Germinal center (tissue), 1 donor: ENCODE data around the gene KIF27.
A peak's percentile ranks its signal among the peaks of the same experiment; 100 is the strongest.
"Not testable (repeated sequence)": the region's sequence is repeated elsewhere in the genome, so short reads cannot be mapped to it uniquely, and the experiment has no call there.

Experiments used
- DNase-seq: peaks from one replicate; pipeline ENCODE4 v3.0.0; 2012; ENCODE audit warnings: mixed read lengths, low spot score

KIF27 gene

GRCh38 chr9:83920927-83921707 is at the start of gene KIF27:
KIF27 (minus strand) TSS chr9:83921432; CDS start chr9:83915591, 5,841 bp downstream.
- DNase-seq: peak; percentile 93

DNA sequence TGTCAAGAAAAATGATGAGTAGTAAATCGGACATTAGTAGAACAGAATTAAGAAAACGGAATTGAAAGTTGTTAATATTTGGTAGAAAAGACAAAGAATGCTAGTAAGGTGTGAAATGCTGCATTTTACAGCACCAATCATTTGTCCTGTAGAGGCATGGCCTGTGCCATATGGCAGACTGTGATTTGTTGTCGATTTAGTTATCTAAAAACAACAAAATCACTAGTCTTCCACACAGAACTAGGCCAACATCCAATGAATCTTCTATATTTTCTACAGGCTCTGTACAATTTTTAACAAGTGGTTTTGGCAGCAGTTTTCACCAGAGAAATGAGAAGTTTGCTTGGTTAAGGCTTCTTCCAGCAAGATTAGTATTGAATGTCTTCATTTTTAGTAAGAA is 48.4 kb upstream of the KIF27 start:
- no peak for DNase-seq

- DNase-seq: no peak
Observed at GRCh38 chr9:83967073-83967472, 45.8 kb upstream of the KIF27 start.

DNA sequence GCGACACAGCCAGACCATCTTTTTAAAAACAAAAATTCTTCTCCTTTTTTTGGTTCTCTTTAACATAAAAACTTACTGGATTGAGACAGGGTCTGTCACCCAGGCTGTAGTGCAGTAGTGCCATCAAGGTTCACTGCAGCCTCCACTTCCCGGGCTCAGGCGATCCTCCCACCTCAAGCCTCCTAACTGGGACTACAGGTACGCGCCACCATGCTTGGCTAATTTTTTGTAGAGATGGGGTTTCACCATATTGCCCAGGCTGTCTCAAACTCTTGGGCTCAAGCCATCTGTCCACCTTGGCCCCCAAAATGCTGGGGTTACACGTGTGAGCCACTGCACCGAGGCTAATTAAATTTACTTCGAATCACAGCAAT is 45.0 kb upstream of the KIF27 start:
- no peak for DNase-seq

DNA sequence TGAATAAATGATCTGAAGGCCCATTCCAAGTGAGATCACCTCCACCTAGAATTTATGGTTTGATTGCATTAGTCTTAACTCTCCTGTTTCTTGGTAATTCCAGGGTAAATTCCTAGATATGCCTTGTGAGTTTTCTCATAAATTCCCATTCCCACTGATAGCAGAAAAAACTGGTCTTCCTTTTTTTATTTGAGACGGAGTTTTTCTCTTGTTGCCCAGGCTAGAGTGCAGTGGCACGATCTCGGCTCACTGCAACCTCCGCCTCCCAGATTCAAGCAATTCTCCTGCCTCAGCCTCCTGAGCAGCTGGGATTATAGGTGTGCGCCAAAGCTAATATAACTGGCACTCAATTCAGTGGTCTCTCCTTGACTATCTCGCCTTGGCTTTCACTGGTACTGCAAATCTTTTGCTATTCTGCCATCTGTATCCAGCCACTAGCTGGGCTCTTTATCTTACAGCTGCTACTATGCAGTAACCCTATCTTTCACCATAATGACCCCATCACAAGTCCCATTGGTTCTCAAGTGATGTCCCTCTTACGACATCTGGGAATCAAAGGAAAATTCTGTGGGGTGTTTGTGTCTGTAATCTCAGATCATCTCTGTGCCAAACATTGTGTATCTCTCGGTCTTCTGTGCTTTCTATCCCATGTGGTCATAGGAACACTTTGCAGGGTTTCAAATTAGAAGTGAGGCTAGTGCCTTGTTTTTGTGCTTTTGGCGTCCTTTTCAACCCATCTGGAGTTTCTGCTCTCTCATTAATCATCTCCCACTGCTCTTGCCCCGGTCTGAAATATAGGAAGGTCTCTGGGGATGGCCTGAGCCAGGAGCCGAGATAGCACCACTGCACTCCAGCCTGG is 44.3 kb upstream of the KIF27 start:
- DNase-seq: no peak

DNA sequence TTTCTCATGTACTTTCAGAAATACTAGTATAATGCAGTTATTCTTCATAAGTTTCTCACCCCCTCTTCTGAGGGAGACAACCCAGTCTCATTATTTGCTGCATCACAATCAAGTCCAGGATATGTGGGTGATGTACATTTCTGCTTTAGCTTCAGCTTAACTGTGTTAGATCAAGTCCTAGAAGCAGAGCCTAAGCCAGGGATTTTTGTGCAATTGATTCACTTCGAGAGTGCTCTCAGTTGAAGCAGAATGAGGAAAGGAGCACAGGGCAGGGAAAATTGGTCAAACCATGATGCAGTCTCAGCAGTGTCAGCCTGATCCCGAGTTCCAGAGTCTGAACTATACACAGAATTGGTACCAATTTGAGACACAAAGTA is 43.7 kb upstream of the KIF27 start:
- no peak for DNase-seq

DNA sequence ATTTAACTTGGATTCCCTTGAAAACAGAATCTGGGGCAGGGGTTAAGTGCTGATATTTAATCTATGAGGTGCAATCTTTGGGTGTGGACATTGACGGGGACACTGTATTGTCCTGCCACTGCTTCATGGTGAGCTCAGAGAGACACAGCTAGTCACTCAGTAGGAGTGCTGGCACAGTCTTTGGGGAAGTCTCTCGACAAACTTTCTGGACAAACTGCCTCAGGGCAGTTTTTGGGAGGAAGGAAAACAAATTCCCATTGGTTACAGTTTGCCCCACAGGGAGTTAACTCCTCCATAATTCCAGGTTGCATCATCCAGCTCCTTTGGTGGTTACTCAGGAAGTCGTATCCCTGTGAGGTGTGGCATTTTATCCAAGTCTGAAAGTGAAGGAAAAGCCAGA is 40.9 kb upstream of the KIF27 start:
- DNase-seq: no peak

DNA sequence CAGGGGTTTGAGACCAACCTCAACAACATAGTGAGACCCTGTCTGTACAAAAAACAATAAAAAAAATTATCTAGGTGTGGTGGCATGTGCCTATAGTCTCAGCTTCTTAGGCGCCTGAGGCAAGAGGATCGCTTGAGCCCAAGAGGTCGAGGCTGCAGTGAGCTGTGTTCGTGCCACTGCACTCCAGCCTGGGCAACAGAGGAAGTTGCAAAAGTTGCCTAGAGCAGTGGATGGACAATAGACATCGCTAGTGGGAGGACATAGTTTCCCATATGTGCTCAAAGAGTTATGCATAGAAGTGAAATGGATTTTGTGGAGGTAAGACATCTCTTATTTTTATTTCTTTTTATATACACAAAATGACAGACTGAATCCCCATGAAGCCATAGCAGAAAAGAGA is 39.8 kb upstream of the KIF27 start:
- no peak for DNase-seq

DNA sequence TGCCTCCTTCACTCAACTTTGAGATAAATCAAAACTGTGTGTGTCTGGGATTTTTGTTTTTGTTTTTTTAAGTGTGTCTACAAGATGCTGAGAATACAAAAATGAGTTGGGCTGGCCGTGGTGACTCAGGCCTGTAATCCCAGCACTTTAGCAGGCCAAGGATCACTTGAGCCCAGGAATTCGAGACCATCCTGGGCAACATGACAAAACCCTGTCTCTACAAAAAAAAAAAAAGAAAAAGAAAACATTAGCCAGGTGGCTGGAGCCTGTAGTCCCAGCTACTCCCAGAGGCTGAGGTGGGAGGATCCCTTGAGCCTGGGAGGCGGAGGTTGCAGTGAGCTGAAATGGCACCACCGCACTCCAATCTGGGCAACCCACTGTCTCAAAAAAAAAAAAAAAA is 37.8 kb upstream of the KIF27 start:
- no peak for DNase-seq

- no peak for DNase-seq
Observed at GRCh38 chr9:83957248-83957513, 35.9 kb upstream of the KIF27 start.

GRCh38 chr9:83956436-83957247 is 35.4 kb upstream of the KIF27 start:
- peak; percentile 73 for DNase-seq

DNA sequence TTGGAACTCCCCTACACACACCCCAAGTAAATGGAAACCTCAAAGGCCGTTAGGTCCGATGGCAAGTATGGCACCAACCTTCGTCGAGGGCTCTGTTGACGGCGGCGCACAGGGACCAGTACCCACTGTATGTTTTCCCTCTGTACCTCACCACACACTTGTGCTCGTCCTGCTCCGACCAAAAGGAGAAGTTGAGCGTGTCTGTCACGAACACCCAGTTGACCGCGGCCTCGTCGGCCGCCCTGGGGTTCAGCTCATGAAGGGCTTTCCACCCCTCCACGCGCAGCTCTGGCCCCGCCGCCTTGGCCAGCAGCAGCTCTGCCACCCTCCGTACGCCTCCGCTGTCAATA is 34.8 kb upstream of the KIF27 start:
- DNase-seq: peak; percentile 14

DNA sequence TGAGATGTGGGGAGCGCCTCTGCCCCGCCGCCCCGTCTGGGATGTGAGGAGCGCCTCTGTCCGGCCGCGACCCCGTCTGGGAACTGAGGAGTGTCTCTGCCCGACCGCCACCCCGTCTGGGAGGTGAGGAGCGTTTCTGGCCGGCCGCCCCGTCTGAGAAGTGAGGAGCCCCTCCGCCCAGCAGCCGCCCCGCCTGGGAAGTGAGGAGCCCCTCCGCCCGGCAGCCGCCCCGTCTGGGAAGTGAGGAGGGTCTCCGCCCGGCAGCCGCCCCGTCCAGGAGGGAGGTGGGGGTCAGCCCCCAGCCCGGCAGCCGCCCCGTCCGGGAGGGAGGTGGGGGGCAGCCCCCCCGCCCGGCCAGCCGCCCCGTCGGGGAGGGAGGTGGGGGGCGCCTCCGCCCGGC is 26.9 kb upstream of the KIF27 start:
- not testable (repeated sequence) for DNase-seq

- no peak for DNase-seq
Observed at GRCh38 chr9:83940590-83941303, 19.5 kb upstream of the KIF27 start.

DNA sequence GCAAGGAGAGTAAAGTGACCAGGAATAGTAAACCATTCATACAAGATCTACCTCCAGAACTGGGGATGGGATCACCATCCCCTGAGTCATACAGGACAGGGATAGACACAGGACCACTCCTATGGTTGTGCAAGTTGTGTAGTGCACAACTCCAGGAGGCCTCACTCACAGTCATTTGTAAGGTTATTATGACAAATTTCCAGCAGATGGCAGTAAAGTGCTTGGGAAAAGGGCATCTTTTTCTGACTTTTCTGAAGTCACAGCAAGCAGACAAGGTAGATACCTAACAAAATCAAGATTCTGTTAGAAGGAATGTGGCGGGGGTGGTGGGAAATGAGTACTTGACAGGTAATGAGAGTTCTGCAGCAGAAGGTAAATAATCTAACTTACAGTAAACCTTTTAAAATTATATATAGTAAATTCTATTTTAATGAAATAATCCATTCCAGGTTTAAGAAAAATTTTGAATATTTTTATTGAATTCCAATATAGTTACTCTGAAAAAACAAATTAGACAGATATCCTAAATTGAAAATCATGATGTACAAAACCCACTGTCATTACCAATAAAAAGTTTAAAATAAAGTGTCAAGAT is 16.7 kb upstream of the KIF27 start:
- DNase-seq: peak; percentile 46

DNA sequence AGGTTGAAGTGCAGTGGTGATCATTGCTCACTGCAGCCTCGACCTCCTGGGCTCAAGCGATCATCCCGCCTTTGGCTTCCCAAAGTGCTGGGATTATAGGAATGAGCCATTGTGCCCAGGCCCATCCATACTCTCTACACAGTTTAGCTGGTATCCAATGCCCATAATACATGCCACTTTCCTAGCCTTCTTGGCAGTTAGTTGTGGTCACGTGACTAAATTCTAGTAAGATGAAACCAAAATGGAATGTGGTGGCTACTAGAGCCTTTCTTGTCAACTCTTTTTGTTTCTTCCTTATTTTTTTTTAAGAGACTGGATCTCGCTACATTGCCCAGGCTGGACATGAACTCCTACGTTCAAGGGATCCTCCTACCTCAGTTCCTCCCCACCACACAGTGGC is 15.3 kb upstream of the KIF27 start:
- DNase-seq: no peak

GRCh38 chr9:83935276-83935935 is 14.2 kb upstream of the KIF27 start:
- DNase-seq: no peak

DNA sequence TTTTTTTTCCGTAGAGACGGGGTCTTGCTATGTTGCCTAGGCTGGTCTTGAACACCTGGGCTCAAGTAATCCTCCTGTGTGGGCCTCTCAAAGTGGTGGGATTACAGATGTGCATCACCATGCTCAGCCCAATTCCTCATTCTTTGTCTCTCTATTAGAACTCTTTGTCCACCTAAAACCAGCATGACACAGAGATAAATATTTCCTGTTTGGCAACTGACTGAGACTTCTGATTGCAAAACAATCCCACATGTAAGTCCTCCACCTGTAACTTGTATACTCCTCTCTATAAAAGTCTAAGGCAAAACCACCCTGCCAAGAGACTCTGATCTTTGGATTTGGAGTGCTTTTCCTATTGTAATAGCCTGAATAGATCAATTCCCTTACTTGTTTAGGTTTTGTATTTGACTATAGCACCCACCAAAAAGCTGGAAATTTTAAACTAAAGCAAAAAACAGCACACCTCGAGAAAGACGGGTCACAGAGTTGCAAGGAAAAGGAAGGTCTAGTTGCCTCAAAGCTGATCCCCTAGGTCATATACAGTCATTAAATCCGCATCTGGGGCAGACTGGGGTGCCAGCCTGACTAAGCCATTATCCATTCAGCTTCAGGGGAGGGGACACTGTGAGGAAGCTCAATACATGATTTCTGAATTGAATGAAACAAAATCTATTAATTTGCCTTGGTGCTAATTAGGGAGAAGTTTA is 13.5 kb upstream of the KIF27 start:
- no peak for DNase-seq

- DNase-seq: no peak
Observed at GRCh38 chr9:83933790-83934189, 12.6 kb upstream of the KIF27 start.

- no peak for DNase-seq
Observed at GRCh38 chr9:83932851-83933250, 11.6 kb upstream of the KIF27 start.

DNA sequence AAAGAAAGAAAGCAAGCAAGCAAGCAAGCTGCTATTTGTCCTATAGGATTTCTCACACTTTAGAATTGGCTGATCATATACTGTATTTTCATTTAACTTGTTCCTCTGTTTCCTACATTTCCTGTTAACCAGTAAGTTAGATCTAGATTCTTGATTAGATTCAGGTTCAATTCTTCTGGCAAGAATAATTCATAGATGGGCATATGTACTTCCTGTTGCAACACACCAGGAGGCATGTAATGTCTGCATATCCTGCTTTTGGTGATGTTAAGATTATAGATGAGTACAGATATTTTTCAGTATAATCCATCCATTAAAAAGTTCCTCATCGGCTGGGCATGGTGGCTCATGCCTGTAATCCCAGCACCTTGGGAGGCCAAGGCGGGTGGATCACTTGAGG is 10.8 kb upstream of the KIF27 start:
- no peak for DNase-seq
